Measurements from ENCODE around the gene C8G. TPM values are rescaled to one million over a fixed set of nuclear protein-coding genes. Genes with fewer than 3 reads are reported as not detected.
A peak's percentile ranks its signal among the peaks of the same experiment; 100 is the strongest.

The C8G gene
- total RNA-seq, 4 donors from 2014 or later: 24.9 to 148 (median 66.2) TPM; not detected in 1

DNA sequence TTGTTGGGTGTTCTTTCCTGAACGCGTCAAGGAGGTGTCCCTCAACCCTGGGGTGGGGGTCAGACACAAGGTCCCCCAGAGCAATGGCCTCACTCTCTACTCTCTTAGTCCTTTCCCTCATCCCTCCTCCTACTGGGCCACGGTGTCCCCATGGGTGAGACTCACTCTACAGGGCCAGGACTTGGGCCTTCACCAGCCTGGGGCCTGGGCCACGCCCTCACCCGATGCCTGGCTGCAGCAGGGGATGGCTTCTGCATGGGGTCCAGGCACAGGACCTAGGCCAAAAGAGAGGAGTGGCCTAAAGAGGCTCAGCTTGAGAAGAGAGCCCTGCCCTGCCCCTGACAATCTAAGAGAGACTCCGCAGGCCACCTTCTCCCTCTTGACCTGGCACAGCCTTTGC lies 12.9 kb downstream of the C8G start:
- H3K4me3 ChIP-seq: no peak overlapping the region
- H3K36me3 ChIP-seq: no peaks in the 10 kb centered on the region
- no peak overlapping the region for H3K27ac ChIP-seq
- H3K9me3 ChIP-seq: no peaks in the 10 kb centered on the region
- H3K4me1 ChIP-seq: no peaks in the 10 kb centered on the region
- TF ChIP-seq, protein P1, sequence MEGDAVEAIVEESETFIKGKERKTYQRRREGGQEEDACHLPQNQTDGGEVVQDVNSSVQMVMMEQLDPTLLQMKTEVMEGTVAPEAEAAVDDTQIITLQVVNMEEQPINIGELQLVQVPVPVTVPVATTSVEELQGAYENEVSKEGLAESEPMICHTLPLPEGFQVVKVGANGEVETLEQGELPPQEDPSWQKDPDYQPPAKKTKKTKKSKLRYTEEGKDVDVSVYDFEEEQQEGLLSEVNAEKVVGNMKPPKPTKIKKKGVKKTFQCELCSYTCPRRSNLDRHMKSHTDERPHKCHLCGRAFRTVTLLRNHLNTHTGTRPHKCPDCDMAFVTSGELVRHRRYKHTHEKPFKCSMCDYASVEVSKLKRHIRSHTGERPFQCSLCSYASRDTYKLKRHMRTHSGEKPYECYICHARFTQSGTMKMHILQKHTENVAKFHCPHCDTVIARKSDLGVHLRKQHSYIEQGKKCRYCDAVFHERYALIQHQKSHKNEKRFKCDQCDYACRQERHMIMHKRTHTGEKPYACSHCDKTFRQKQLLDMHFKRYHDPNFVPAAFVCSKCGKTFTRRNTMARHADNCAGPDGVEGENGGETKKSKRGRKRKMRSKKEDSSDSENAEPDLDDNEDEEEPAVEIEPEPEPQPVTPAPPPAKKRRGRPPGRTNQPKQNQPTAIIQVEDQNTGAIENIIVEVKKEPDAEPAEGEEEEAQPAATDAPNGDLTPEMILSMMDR (IDR thresholded peaks at IDR 0.05): no peak
- TF ChIP-seq POLR2A (IDR thresholded peaks at IDR 0.05): no peak
- DNase-seq: no peak
- no peaks in the 10 kb centered on the region for H3K27me3 ChIP-seq

- H3K4me1 ChIP-seq: no peaks in the 10 kb centered on the region
- H3K4me3 ChIP-seq: no peak overlapping the region
- DNase-seq: no peak
- H3K36me3 ChIP-seq: no peaks in the 10 kb centered on the region
- no peaks in the 10 kb centered on the region for H3K27me3 ChIP-seq
- H3K9me3 ChIP-seq: no peaks in the 10 kb centered on the region
- H3K27ac ChIP-seq: no peak overlapping the region
- no peak for TF ChIP-seq POLR2A (IDR thresholded peaks at IDR 0.05)
- TF ChIP-seq, protein P1 (IDR thresholded peaks at IDR 0.05): no peak
These were observed 13.4 kb downstream of the C8G start for GRCh38 chr9:136958473-136958872.

DNA sequence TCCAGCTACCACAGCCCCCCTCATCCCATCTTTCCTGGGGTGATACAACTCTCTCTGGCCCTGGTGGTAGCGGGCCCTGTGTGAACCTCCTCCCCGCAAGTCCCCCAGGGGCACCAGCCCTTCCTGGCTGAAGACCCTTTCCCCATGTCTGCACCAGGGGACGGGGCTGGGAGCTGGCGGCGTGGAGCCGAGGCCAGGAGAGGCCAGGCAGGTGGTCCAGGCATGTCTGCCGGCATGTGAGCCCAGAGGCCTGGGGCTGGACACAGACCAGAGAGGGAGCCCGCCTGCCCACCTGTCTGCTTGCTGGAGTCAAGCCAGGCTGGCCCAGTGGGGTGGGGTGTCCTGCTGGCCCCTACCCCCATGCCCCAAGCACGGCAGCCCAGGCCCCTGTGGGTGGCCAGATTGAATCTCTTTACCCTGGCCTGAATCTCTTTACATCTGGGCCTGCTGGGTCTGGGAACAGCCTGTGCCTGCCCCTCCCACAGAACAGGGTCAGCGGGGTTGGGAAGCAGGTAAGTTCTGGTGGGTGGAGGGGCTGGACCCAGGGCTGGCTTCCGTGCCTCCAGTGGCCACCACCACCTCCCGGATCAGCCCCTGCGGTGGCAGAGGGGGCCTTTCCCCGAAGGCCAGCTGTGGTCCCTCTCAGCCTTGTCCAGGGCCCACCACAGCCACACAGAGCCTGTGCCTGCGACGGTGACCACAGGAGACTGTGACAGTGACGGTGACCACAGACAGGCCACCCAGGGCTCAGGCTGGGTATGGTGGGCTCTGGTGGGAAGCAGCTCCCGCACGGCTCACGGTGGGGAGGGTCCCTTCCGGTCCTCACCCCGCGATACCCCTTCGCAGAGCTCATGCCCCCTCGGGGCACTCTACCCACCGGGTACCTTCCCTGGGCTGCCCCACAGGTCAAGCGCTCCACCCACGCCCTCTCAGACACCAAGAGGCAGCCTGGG lies 14.1 kb downstream of the C8G start:
- TF ChIP-seq POLR2A (IDR thresholded peaks at IDR 0.05): no peak
- TF ChIP-seq, protein P1 (IDR thresholded peaks at IDR 0.05): no peak
- Histone ChIP-seq H3K27me3 (no peaks in the 10 kb centered on the region), H3K4me3 (no peak overlapping the region), H3K4me1 (peaks cover 0 to 3% (median 0%) of the 10 kb centered on the region in 4 donors), H3K9me3 (no peaks in the 10 kb centered on the region), H3K36me3 (no peaks in the 10 kb centered on the region), H3K27ac (peak overlapping the region in 1 of 4 donors; percentile 42)
- DNase-seq: no peak

DNA sequence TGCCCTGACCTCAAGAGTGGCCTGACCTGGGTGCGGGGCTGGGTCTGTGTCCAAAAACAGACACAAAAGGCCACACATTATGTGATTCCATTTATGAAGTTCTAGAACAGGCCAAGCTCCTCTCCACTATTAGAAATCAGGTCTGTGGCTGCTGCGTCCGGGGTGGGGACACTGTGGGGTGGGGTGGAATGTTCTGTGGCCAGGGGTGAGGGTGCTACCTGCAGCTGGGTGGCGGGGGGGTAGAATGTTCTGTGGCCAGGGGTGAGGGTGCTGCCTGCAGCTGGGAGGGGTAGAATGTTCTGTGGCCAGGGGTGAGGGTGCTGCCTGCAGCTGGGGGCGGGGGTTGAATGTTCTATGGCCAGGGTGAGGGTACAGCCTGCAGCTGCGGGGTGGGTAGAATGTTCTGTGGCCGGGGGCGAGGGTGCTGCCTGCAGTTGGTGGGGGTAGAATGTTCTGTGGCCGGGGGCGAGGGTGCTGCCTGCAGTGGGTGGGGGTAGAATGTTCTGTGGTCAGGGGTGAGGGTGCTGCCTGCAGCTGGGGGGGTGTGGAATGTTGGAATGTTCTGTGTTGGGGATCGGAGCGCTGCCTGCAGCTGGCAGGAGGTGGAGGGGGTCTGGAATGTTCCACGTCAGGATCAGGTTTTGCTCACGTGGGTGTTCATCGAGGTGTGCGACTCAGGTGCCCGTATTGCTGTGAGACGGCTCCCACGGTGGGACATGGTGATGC lies 15.3 kb downstream of the C8G start:
- Histone ChIP-seq H3K27me3 (no peaks in the 10 kb centered on the region), H3K4me1 (peaks cover 0 to 14% (median 0%) of the 10 kb centered on the region in 4 donors), H3K27ac (peak overlapping the region in 1 of 4 donors; percentile 42), H3K36me3 (no peaks in the 10 kb centered on the region), H3K9me3 (no peaks in the 10 kb centered on the region), H3K4me3 (no peak overlapping the region)
- DNase-seq: peak in 2 of 3 donors; percentile 42 to 62
- TF ChIP-seq POLR2A (IDR thresholded peaks at IDR 0.05): no peak
- TF ChIP-seq, protein P1 (IDR thresholded peaks at IDR 0.05): no peak

DNA sequence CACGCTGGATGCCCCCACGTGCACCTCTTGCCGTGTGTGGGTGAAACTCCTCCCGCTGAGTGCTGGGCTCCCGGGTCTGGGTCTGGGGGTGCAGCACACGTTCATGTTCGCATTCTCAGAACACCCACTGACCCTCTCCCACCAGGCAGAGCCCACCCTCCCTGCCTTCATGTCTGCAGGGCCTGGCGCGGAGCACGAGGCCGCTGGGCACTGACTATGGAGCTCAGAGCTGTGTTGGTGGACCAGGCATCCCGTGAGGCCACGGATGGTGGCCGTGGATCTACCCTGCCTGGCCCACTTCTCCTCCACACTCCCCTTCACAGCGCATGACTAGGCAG lies 15.9 kb downstream of the C8G start:
- no peak for DNase-seq
- Histone ChIP-seq H3K27me3 (no peaks in the 10 kb centered on the region), H3K36me3 (no peaks in the 10 kb centered on the region), H3K4me3 (no peak overlapping the region), H3K9me3 (no peaks in the 10 kb centered on the region), H3K27ac (peak overlapping the region in 1 of 4 donors; percentile 34), H3K4me1 (peaks cover 0 to 19% (median 0%) of the 10 kb centered on the region in 4 donors)
- TF ChIP-seq, protein P1 (IDR thresholded peaks at IDR 0.05): no peak
- no peak for TF ChIP-seq POLR2A (IDR thresholded peaks at IDR 0.05)
